HEK293T (cell line): ENCODE measurements around the gene HLCS.

Experiments
- BHLHE40 ChIP-seq: fragments of 450-650 bp; IDR thresholded peaks from 2 replicates; pipeline ENCODE4 v1.6.1; 2016; ENCODE audit warnings: mild to moderate bottlenecking, moderate library complexity, borderline replicate concordance
- CTBP1 ChIP-seq: fragments of 450-650 bp; IDR thresholded peaks from 2 replicates; pipeline ENCODE4 v1.6.1; 2016; ENCODE audit warnings: borderline replicate concordance
- ELF4 ChIP-seq: fragments of 450-650 bp; IDR thresholded peaks from 2 replicates; pipeline ENCODE4 v1.6.1; 2017; ENCODE audit warnings: antibody characterized with exemption
- FOXA1 ChIP-seq: fragments of 450-650 bp; IDR thresholded peaks from 2 replicates; pipeline ENCODE4 v1.6.1; 2016; ENCODE audit warnings: mild to moderate bottlenecking
- NFRKB ChIP-seq: fragments of 450-650 bp; IDR thresholded peaks from 2 replicates; pipeline ENCODE4 v1.6.1; 2016; ENCODE audit warnings: mild to moderate bottlenecking, moderate library complexity
- SP1 ChIP-seq: fragments of 450-650 bp; IDR thresholded peaks from 2 replicates; pipeline ENCODE4 v1.6.1; 2017
- SUZ12 ChIP-seq: fragments of 450-650 bp; IDR thresholded peaks from 2 replicates; pipeline ENCODE4 v1.6.1; 2016; ENCODE audit warnings: mild to moderate bottlenecking

GRCh38 chr21:36730291-36731281 is 235.9 kb downstream of the HLCS start:
- no peak for TF ChIP-seq SUZ12
- no peak for TF ChIP-seq FOXA1
- no peak for TF ChIP-seq NFRKB
- no peak for TF ChIP-seq SP1
- no peak for TF ChIP-seq ELF4
- TF ChIP-seq BHLHE40, result no peak
- TF ChIP-seq CTBP1, result no peak
